ENCODE results near the gene SHISAL1. TPM values are rescaled to one million over a fixed set of nuclear protein-coding genes. Genes with fewer than 3 reads are reported as not detected.

The SHISAL1 gene
- total RNA-seq, 1 experiment from 2014 or later = 2.9 TPM

- Histone ChIP-seq H2BK12ac (ENCODE audit: insufficient read length, low read depth, low read length) (no peak overlapping the region), H3K4ac (ENCODE audit: low read depth, low read length) (no peak overlapping the region), H4K20me1 (ENCODE audit: control insufficient read depth, insufficient read depth, insufficient read length) (no peaks in the 10 kb centered on the region), H3K79me1 (ENCODE audit: insufficient read depth, low read depth, low read length, poor library complexity, severe bottlenecking) (no peaks in the 10 kb centered on the region), H3K9ac (ENCODE audit: extremely low read depth, insufficient read length, low read length) (no peak overlapping the region), H3K27me3 (ENCODE audit: insufficient read depth, low read length) (no peaks in the 10 kb centered on the region), H3K9me3 (ENCODE audit: control insufficient read depth, low read depth, low read length) (no peaks in the 10 kb centered on the region), H3T11ph (ENCODE audit: low read length) (no peak overlapping the region), H2AFZ (ENCODE audit: low read length) (no peak overlapping the region), H3K4me2 (ENCODE audit: insufficient read depth, insufficient read length, low read length) (no peak overlapping the region), H3K23ac (ENCODE audit: insufficient read length, low read depth, low read length) (no peak overlapping the region), H3K23me2 (ENCODE audit: insufficient read length, low read depth, low read length, poor library complexity, severe bottlenecking) (no peaks in the 10 kb centered on the region), H4K5ac (ENCODE audit: insufficient read length, low read depth, low read length) (no peak overlapping the region), H3K18ac (ENCODE audit: insufficient read length, low read depth, low read length) (no peak overlapping the region), H4K91ac (ENCODE audit: insufficient read length, low read depth, low read length) (no peak overlapping the region), H3K79me2 (ENCODE audit: insufficient read depth, low read length) (no peaks in the 10 kb centered on the region), H2BK20ac (ENCODE audit: low read depth, low read length, poor library complexity, severe bottlenecking) (no peak overlapping the region), H2AK5ac (ENCODE audit: insufficient read length, low read length) (no peak overlapping the region), H3K4me1 (ENCODE audit: insufficient read depth, low read length) (peaks cover 4% of the 10 kb centered on the region; the same call in 1 of the 2 replicates), H3K14ac (ENCODE audit: insufficient read depth, low read length) (no peak overlapping the region), H4K8ac (replicated peaks; ENCODE audit: insufficient read length, low read depth, low read length) (no peak overlapping the region), H3K56ac (ENCODE audit: insufficient read length, low read depth, low read length) (no peak overlapping the region), H2BK5ac (ENCODE audit: insufficient read length, low read length) (no peak overlapping the region), H2BK120ac (ENCODE audit: low read depth, low read length, poor library complexity, severe bottlenecking) (no peak overlapping the region), H2BK15ac (ENCODE audit: low read depth, low read length) (no peak overlapping the region), H3K27ac (ENCODE audit: insufficient read length, low read depth, low read length) (no peak overlapping the region)
- Mint-ChIP-seq H3K27ac (peak overlapping the region in 2 of 3 experiments; percentile 38 to 65; a peak in 4 of 7 replicates), H3K4me1 (peaks cover 18 to 33% of the 10 kb centered on the region in 2 experiments), H3K27me3 (ENCODE audit: low read depth) (peaks cover 7% of the 10 kb centered on the region), H3K4me3 (no peak overlapping the region), H3K9me3 (peaks cover 5 to 9% of the 10 kb centered on the region in 2 experiments; a peak in 3 of 5 replicates), H3K36me3 (ENCODE audit: insufficient read depth in 1 of 3, low read depth in 3 of 3) (peaks cover 2 to 12% (median 2%) of the 10 kb centered on the region in 3 experiments; a peak in 3 of 7 replicates)
- no CpG with 5 or more reads among the region's 14 CpGs for WGBS (ENCODE audit: extremely low coverage, insufficient read length, low lambda C conversion rate)
- TF ChIP-seq CTCF (conservative IDR thresholded peaks at IDR 0.05) = no peak
- DNase-seq = no peak
These were observed 51.4 kb downstream of the SHISAL1 start for GRCh38 chr22:44261164-44261860.
